ENCODE results near the gene LEMD2. TPM values are rescaled to one million over a fixed set of nuclear protein-coding genes. Genes with fewer than 3 reads are reported as not detected.
"Not testable (repeated sequence)": the region's sequence is repeated elsewhere in the genome, so short reads cannot be mapped to it uniquely, and the experiment has no call there.

Gene LEMD2
- total RNA-seq, result 27.9 and 34.3 TPM in 2 replicates

DNA sequence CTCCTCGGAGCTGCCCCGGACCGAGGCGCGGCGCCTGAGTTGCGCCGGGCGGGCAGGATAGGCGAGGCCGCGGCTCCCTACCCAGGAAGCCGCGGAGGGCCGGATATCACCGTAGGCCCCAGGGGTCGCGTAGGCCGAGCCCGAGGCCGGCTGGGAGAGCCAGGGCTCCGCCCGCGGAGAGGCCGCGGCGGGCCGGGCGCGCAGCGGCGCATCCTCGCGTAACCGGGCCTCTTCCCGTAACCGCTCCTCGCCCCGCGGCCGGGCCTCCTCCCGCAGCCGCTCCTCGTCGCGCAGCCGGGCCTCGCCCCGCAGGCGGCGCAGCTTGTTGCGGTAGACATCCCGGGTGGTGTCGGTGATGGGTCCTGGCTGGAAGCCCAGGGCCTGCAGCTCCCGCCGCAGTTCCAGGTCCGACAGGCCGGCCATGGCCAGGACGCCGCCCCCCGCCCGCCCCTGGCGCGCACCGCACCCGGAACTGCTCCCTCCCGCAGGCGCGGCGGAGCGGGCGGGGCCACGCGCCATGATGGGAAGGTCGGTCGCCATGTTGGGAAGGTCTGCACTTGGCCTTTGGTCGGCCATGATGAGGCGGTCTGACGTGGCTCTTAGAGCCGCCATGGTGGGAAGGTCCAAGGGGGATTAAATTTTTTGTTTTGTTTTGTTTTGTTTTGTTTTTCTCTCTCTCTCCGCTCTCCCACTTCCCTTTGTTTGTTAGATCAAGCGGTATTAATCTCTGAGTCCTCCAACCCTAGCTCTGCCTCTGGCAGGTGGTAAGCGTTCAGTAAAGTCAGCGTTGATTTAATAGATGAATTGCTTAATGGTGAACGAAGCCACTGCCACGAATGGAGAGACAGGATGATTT lies at the start of gene LEMD2:
TSS of gene LEMD2 (minus strand) at position 437 of the 856 bp plus-strand sequence. CDS start at position 423, 14 bp downstream.
- DNase-seq (ENCODE audit: low read depth in 2 of 2), result peak; percentile 95 to 96

DNA sequence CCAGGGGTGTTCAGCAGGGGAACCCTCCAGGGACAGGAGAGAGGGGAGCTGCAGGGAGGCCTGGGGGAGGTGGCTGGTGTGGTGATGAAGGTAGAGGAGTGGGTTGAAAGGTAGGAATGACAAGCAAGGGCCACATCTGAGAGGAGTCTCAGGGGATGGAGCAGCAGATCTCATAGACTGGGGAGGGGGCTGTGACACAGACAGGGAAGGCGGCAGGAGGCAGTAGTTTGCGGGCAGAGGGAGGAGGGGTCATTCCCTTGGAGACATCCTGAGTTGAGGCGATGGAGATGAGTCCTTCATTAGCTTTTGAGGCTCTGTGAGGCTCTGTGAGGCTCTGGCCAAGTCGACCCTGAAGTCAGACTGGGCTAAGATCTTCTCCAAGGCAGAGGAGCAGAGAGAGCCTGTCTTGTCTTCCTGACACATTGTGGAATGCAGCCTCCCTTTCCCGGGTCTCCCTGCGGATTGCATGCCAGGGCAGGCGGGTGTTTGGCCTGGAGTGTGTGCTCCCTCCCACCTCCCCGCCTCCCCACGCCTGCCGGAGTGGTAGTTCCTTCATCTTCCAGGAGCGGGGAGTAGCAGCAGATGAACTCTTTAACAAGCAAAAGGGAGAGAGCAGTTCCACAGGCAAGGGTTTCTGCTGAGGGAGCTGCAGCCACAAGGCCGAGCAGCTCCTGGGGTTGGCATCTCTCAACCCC lies 49.2 kb upstream of the LEMD2 start:
- no peak for DNase-seq (ENCODE audit: low read depth in 2 of 2)

DNA sequence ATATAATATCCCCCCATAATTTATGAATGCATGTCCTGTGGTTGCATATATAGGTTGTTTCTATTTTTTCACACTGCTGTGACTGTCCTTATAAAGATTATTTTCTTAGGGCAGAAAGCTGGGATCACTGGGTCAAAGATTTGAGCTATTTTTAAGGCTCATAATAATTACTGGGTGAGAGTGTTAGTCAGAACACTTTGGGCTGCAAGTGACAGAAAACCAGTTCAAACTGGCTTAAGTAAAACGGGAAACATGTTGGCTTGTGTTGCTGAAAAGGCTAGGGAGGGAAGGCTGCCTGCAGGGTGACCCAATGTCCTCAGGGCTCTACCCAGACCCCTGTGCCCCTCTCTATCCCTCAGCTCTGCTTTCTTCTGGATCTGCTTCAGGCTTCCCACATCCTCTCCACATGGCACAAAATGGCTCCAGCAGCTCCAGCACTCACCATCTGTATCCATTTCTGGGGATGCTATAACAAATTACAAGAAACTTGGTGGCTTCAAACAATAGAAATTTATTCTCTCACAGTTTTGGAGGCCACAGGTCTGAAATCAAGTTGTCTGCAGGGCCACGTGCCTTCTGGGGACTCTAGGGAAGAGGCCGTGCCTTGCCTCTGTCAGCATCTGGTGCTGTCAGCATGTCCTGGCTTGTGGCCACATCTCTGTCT lies 48.0 kb upstream of the LEMD2 start:
- no peak for DNase-seq (ENCODE audit: low read depth in 2 of 2)

DNA sequence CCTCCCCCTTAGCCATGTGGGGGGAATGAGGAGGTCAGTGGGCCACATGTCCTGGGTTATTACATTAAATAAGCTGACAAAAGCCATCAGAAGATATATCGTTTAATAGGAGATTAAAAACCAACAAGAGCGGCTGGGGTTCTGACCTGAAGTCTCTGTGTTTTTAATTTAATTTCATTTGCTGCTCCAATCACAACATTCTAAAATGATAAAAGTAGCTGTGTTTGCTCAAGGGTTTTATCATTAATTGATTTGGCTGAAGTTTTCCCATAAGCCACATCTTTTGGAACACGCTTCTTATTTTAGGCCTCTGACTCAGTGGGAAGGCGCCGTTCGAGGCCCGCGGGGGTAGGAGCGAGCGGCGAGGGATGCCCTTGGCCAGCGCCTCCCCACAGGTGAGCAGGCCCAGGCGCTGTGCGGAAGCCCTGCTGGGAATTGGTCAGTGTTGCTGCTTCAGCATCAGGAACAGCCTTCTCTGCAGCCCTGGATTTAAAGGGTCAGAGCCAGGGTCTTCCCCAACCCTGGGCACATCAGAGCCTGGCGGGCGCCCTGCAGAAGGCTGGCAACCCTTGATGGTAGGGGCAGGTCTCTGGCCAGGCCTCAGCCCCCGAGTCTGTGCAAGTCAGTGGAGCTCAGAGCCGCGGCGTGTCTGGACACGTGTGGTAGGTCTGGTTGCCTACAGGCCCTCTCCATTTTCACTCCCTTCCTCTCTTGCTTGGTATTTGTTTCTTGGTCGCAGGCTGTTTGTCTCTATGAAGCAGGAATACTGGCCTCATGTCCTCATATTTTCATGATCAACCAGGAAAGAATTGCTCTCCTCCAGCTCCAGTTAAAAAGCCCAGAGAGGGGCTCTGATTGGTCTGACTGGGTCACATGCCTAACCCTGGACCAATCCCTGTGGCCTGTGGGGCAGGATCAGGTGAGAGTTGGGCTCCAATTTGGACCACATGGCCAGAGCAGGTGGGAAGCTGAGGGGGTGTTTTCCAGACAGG lies 45.8 kb upstream of the LEMD2 start:
- DNase-seq (ENCODE audit: low read depth in 2 of 2), result no peak

DNA sequence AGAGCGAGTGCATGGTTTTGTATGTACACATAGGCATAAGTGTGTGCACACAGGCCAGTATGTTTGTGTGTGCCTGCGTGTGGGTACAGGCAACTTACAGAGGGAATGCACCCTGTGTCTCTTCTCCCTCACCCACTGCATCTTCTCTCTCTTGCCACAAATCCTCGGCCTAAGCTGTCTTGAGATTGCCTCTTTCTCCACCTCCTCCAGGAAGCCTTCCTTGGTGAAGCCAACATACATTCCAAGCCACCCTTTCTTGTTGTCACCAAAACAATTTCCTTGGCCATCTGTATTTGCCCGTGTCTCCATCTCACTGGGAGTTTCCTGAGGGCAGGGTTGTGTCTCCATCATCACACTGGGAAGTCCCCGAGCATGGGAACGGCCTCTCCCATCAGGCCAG lies 44.7 kb upstream of the LEMD2 start:
- no peak for DNase-seq (ENCODE audit: low read depth in 2 of 2)

DNA sequence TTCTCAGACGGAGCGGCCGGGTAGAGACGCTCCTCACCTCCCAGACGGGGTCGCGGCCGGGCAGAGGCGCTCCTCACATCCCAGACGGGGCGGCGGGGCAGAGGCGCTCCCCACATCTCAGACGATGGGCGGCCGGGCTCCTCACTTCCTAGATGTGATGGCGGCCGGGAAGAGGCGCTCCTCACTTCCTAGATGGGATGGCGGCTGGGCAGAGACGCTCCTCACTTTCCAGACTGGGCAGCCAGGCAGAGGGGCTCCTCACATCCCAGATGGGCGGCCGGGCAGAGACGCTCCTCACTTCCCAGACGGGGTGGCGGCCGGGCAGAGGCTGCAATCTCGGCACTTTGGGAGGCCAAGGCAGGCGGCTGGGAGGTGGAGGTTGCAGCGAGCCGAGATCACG lies 43.9 kb upstream of the LEMD2 start:
- not testable (repeated sequence) for DNase-seq (ENCODE audit: low read depth in 2 of 2)

DNA sequence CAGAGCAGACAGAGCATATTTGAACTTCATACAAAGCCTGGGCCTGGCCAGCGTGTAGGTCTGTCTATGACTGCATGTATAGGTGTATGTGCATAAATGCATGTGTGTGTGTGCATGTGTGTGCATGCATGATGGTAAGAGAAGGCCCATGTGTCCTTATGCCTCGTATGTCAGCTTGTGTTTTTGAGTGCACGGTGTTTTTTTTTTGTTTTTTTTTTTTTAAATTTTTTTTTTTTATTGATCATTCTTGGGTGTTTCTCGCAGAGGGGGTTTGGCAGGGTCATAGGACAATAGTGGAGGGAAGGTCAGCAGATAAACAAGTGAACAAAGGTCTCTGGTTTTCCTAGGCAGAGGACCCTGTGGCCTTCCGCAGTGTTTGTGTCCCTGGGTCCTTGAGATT lies 42.8 kb upstream of the LEMD2 start:
- not testable (repeated sequence) for DNase-seq (ENCODE audit: low read depth in 2 of 2)

DNA sequence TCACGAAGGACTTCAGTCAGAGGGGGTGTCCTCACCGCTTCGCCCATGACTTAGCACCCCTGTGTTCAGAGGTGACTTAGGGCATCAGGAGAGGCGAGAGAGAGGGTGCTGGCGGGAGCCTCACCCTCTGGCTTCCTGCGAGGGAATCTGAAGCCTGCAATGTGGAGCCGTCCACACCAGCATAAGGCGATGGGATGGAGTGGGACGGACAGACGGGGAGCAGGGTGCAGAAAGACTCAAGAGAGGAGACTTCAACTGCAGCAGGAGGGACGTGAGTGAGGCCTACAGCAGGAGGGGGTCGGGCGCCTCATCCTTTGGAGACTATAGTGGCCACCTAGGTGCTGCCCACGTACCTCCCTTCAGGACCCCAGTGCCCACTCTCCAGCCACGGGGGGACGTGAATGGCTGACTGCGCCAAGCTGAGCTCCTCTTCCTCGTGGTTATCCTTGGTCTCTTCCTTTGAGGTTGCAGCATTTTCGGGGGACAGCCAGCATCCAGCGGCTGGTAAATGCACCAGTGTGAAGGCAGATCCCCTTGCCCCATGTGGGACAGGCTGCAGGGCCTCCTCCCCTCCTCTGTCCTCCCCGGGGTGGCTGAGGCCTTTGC lies 41.8 kb upstream of the LEMD2 start:
- no peak for DNase-seq (ENCODE audit: low read depth in 2 of 2)

DNA sequence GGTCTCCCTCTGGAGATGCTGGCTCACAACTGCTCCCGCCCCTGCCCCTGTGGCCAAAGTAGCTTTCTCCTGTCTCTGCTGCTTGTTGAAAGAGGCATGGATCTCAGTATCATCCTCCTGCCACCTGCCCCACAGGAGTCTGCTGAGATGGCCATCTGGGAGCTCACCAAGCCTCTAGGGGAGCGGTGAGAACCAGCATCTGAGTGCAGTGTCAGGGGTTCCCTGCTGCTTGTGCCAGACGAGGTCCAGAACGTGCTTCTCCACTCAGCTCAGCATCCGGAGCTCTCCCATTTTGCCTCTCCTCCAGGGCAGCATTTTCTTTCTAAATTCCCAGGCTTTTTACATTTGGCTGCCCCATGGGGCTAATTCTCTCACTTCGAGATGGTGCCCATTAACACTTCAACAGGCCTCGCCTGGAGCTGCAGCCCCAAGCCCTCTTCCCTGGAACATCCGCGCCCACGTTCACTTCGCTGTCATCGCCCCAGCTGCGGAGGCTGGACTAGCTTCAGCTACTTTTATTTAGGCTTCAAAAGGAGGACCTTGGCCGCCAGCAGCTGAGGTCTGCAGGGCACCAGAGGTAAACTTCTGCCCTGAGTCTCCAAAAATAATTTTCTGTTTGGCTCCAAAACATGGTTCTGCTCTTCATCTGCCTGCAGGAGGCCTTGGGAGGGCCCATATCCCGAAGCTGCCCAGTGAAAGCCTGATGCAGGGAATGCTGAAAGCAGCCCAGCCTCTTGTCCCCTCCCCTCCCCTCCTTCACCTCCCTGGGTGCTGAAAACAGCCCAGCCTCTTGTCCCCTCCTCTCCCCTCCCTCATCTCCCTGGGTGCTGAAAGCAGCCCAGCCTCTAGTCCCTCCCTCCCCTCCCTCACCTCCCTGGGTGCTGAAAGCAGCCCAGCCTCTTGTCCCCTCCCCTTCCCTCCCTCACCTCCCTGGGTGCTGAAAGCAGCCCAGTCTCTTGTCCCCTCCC lies 40.1 kb upstream of the LEMD2 start:
- DNase-seq (ENCODE audit: low read depth in 2 of 2), result no peak

DNA sequence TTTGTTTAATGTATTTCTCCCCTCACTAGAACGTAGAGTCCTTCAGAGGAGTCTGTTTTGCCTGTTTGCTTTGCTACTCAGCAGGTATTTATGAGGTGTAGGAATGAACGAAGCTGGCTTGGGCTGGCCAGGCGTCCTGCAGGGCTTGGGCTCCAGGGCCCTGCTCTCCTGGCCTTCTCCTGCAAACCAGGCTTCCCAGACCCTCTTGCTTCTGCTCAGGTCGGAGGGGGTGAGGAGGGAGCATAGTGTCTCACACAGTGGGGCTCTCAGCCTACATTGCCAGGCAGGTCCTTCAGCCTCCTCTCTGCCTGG lies 39.5 kb upstream of the LEMD2 start:
- no peak for DNase-seq (ENCODE audit: low read depth in 2 of 2)

DNA sequence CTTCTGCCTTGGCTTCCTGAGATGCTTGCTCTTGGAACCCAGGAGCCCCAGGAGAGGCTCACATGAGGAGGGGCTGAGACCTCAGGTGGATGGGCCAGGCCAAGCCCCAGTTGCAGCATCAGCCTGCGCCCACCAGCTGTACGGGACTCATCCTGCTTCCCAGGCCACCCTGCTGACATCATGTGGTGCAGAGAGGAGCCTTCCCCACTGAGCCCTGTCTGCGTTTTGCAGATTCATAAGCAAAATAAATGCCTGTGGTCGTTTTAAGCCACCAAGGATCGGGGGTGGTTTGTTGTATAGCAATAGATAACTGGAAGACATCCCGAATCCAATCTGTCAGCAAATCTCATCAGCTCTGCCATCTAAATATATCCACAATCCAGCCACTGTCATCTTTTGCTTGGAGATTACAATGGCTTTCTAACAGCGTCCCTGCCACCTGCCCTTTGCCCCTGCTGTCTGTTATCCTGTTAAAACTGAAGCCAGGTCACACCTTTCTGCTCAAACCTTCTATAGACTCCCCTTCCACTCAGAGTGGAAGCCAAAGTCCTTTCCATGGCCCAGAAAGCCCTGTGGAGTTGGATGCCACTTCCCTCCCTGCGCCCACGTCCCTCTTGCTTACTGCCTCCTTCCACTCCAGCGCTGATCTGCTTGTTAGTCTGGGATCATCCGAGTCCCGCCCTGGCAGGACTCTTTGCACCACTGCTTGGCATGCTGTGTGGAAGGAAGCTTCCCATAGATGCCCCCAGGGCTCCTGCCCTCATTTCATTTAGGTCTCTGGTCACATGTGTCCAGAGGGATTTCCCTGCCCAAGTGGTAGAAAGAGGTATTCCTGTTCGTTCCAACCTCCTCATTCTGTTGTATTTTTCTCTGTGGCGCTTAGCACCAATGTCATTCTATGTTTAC lies 38.9 kb upstream of the LEMD2 start:
- DNase-seq (ENCODE audit: low read depth in 2 of 2), result no peak

DNA sequence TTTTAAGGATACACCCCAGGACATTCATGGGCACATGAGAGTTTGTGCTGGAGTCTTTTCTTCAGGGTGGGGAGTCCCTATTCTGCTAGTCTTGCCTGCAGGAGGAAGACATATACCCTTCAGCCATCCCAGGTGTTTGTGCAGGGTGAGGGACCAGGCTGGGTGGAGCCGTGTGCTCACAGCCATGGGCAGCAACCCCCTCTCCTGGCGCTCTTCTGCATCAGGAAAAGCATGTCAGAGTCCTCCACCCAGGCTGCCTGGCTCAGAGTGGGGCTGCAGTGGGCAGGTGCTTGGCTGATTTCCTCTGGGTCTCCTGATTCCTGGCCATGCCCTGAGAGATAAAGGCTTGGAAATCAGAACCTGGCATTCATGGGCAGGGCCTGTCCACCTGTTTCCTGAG lies 37.6 kb upstream of the LEMD2 start:
- DNase-seq (ENCODE audit: low read depth in 2 of 2), result peak in 1 of 2 donors; percentile 6

DNA sequence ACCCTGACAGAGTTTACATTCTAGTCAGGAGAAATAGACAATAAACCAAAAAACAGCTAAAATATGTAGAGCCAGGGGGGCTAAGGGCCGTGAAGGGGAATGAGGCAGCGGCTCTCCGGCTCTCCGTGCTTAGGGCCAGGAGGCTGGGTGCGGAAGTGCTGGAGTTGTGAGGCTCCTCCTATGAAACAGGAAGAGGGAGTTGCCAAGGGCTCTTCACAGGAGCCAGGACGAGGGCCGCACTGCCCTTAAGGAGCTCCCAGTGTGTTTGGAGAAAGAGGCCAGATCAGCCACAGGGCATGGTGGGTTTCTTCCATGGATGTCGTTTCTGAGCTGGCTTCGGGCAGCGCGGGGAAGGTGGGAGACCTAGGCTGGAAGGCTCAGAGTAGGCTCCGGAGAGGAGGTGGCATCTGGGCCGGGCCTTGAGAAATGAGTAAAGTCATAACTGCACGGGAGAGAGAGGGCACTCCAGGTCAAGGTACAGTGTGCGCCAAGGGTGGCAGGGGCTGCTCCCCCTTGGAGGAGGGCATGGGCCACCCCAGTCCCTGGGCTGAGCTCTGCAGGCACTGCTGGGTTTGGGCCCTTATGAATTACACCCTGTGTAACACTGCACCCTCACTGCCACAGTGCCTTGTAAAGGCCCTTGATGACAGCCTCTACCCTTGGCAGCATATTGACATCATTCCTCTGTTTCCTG lies 35.7 kb upstream of the LEMD2 start:
- peak in 1 of 2 donors; percentile 69 for DNase-seq (ENCODE audit: low read depth in 2 of 2)

DNA sequence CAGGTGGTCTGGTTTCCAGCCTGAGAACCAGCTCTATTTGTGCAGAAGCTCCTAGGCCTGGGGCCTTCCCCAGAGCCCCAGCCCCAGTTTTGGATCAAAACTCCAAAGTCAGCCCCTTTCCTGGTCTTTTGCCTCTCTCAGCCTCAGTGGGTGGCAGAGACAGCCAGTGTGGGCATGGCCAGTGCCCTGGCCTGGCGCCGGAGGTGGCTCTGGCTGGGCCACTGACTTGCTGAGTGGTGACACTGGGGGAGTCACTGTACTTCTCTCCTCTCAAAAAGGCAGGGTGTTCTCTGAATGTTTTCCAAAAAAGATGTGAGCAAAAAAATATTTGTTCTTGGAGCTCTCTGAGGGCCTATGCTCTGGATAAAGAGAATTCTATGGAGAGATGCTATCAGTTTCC lies 34.9 kb upstream of the LEMD2 start:
- no peak for DNase-seq (ENCODE audit: low read depth in 2 of 2)

DNA sequence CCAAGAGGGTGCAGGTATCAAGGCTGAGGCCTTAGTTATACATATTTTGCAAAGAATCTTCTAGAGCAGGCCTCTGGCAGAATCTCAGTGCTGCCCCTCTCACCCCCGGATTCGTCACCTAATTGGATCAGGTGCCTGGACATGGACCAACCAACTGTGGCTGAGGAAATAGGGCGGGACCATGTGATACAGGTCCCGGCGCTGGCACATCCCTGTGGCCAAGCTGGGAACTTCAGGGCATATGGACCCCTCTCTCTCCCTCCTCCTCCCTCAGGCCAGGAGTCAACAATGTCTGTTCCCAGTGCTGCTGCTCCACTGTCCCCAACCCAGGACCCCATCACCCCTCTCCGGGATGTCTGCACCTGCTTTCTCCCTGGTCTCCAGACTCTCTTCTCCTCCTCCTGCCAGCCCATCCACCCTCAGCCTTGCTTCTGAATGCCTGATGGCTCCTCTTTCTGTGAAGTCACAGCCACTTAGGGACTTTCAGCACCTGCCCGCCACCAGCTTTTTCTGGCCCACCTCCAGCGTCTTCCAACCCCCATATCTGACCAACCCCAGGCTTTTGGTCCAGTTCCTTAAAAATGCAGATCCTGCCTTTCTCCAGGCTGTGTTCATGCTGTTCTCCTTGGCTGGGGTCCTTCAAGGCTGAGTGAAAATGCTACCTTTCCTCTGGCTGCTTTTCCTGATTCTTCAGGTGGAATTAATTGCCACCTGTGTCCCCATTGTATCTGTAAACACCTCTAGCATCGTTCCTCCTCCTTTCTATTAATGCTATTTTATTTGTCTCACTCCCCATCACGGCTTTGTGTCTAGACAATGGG lies 33.9 kb upstream of the LEMD2 start:
- DNase-seq (ENCODE audit: low read depth in 2 of 2), result peak; percentile 33 to 37

DNA sequence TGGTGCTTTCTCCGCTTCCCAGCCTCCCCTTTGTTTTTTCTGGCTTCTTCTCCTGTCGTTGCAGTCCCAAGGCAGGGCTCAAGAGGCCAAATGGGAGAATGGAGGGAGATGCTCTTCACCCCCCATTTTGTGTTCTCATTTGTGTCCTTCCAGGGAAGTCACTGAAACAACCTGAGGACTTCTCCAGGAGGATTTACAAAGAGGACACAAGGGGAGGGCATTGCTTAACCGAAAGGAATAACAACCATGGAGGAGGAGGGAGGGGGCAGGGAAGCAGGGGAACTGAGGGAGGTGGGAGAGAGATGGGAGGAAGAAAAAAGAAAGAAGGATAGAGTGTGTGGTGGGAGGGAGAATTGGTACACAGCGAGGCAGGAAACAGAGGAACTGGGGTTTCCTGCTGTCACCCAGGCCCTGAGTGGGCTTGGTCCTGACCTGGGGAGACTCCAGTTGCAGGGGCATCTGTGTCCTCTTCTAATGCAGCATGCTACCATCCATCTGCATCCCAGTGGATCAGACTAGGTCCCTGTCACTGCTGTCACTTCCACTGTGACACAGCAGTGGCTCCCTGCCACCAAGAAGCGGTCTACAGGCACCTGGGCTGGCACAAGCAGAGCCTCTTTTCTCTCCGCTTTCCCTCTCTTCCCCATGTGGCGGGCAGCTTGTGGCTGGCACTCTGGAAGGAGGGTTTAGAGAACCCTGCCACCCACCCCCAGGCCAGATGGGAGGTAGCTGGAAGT lies 32.0 kb upstream of the LEMD2 start:
- no peak for DNase-seq (ENCODE audit: low read depth in 2 of 2)

All from lung microvascular endothelial cell (primary cell).